HFFc6 (cell line): ENCODE data around the gene CCDC86. TPM values are rescaled to one million over a fixed set of nuclear protein-coding genes. Genes with fewer than 3 reads are reported as not detected.

Source experiments
- DNase-seq: peaks from one replicate; pipeline ENCODE4 v3.0.0-alpha.2; 2018
- H3K27ac Mint-ChIP-seq: 2 replicates; pipeline ENCODE4 v1.8.0; 2020; ENCODE audit warnings: mild to moderate bottlenecking, mixed read lengths
- H3K27me3 Mint-ChIP-seq: 2 replicates; pipeline ENCODE4 v1.8.0; 2021; ENCODE audit warnings: mild to moderate bottlenecking, moderate library complexity, mixed read lengths; ENCODE audit not compliant: insufficient read depth
- H3K36me3 Mint-ChIP-seq: 2 replicates; pipeline ENCODE4 v1.8.0; 2021; ENCODE audit warnings: low read depth, mixed read lengths
- H3K4me1 Mint-ChIP-seq: 2 replicates; pipeline ENCODE4 v1.8.0; 2020; ENCODE audit warnings: low read depth, mixed read lengths
- H3K4me3 Mint-ChIP-seq: 2 replicates; pipeline ENCODE4 v1.8.0; 2020; ENCODE audit warnings: mild to moderate bottlenecking, moderate library complexity, mixed read lengths
- H3K9me3 Mint-ChIP-seq: 2 replicates; pipeline ENCODE4 v1.8.0; 2020; ENCODE audit warnings: mild to moderate bottlenecking, mixed read lengths
- total RNA-seq, 6 experiments: library from RNA; stranded (reverse); fragmentation: NEBNext Ultra II Directional; extraction: Animal tissue kit (Norgen Biotek cat#: 25700); gene quantifications; 2 replicates in 1 of 6; 3 replicates in 5 of 6; pipeline ENCODE4 v1.2.3, GENCODE V29; 2021
- TF ChIP-seq, protein P1 (sequence below): fragments of 200-600 bp; sonication (generic); IDR thresholded peaks from 2 replicates; pipeline ENCODE4 v1.5.0; 2021; ENCODE audit warnings: antibody characterized with exemption, mild to moderate bottlenecking

Gene CCDC86
- total RNA-seq, 6 experiments from 2014 or later = 45.4 to 66.3 (median 54.4) TPM

DNA sequence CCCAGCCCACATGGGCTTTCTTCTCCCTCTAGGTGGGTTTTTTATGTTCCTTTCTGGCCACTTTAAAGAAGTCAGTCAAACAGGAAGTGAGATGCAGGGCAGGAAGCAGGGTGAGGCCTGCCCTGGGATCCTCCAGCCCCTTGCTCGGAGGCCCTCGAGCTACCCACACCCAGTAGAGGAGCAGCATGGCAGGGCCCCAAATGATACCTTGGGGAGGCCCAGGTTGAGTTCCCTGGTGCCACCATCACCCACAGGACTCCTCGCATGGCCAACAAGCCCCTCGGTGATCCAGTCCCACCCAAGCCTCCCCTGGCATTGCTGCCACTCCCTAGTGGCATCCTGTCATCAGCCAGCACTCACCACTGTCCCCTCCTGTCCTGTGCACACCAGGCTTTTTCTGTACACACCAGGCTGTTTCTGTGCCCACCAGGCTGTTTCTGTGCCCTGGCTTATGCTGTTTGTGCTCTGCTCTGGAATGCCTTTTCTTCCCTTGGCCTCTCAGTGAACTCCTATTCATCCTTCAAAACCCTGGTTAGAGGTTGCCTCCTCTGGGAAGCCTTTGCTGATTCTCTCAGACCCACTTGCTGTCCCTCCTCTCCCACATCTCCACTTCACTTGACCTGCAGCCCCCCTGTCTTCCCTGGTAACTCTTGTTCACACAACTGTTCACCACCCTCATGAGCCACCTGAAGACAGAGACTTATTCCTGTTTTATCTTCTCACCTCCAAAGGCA, 17.0 kb downstream of the CCDC86 start:
- Mint-ChIP-seq H3K27ac (peak overlapping the region; percentile 27; the same call in 1 of the 2 replicates), H3K27me3 (peaks cover 13% of the 10 kb centered on the region), H3K4me3 (no peak overlapping the region), H3K36me3 (no peaks in the 10 kb centered on the region), H3K9me3 (no peaks in the 10 kb centered on the region), H3K4me1 (peaks cover 24% of the 10 kb centered on the region)
- DNase-seq = no peak
- TF ChIP-seq, protein P1, sequence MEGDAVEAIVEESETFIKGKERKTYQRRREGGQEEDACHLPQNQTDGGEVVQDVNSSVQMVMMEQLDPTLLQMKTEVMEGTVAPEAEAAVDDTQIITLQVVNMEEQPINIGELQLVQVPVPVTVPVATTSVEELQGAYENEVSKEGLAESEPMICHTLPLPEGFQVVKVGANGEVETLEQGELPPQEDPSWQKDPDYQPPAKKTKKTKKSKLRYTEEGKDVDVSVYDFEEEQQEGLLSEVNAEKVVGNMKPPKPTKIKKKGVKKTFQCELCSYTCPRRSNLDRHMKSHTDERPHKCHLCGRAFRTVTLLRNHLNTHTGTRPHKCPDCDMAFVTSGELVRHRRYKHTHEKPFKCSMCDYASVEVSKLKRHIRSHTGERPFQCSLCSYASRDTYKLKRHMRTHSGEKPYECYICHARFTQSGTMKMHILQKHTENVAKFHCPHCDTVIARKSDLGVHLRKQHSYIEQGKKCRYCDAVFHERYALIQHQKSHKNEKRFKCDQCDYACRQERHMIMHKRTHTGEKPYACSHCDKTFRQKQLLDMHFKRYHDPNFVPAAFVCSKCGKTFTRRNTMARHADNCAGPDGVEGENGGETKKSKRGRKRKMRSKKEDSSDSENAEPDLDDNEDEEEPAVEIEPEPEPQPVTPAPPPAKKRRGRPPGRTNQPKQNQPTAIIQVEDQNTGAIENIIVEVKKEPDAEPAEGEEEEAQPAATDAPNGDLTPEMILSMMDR = no peak

DNA sequence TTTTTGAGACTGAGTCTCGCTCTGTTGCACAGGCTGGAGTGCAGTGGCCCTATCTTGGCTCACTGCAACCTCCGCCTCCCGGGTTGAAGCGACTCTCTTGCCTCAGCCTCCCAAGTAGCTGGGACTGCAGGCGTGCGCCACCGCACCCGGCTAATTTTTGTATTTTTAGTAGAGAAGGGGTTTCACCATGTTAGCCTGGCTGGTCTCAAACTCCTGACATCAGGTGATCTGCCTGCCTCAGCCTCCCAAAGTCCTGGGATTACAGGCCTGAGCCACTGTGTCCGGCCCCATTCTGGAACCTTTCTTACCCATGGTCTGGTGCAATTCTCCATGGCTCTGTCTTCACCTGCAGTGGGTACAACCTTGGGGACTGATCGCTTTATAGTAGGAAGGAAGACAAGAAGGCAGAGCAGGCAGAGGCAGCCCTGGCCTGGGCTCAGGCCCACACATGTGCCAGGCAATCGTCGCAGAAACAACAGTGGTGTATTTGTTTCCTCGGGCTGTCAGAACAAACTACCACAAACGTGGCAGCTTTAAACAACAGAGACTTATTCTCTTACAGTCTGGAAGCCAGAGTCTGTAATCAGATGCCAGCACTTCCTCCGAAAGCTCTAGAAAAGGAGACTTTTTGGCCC, 17.8 kb downstream of the CCDC86 start:
- TF ChIP-seq, protein P1 = no peak
- no peak overlapping the region for H3K27ac Mint-ChIP-seq
- H3K4me3 Mint-ChIP-seq = no peak overlapping the region
- no peaks in the 10 kb centered on the region for H3K9me3 Mint-ChIP-seq
- no peak for DNase-seq
- H3K36me3 Mint-ChIP-seq = no peaks in the 10 kb centered on the region
- H3K27me3 Mint-ChIP-seq = peaks cover 16% of the 10 kb centered on the region
- peaks cover 24% of the 10 kb centered on the region for H3K4me1 Mint-ChIP-seq

DNA sequence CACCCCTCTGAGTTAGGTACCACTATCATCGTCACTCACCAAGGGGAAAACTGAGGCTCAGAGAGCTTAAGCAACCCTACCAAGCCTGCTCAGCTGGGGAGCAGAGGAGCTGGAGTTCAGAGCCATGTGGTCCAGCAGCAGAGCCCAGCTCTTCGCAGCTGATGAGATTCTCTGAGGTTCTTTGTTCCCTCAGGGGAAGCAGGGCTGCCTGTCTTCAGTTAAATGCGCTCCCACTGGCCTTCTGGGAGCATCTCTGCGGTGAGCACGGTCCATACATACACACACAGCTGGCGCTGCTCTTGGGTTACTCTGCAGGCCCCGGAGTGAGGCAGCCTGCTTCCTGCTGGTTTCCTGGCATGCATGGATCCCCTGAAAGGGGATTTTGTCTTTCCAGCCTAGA, 19.0 kb downstream of the CCDC86 start:
- Mint-ChIP-seq H3K4me3 (no peak overlapping the region), H3K27me3 (peaks cover 25% of the 10 kb centered on the region), H3K36me3 (no peaks in the 10 kb centered on the region), H3K9me3 (no peaks in the 10 kb centered on the region), H3K27ac (no peak overlapping the region), H3K4me1 (peaks cover 19% of the 10 kb centered on the region)
- TF ChIP-seq, protein P1 = no peak
- no peak for DNase-seq

DNA sequence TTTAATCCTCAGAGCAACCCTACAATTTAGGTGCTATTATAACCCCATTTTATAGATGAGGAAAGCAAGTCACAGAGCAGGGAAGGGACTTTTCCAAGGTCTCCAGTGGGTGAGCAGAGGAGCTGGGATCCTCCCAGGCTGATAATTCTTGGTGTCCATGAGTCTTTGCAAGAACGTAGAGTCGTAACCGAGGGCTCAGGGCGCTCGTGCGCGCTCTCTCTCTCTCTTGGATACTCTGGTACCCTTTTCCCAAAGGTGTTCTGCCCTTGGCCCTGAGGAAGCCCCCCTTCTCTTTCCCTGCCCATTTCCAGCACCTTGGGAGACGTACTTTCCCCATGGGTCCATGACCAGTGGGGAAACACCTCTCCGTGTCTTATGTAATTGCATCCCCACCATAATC, 20.3 kb downstream of the CCDC86 start:
- Mint-ChIP-seq H3K27me3 (peaks cover 25% of the 10 kb centered on the region), H3K4me1 (peaks cover 19% of the 10 kb centered on the region), H3K4me3 (no peak overlapping the region), H3K9me3 (no peaks in the 10 kb centered on the region), H3K27ac (no peak overlapping the region), H3K36me3 (no peaks in the 10 kb centered on the region)
- TF ChIP-seq, protein P1 = no peak
- no peak for DNase-seq

DNA sequence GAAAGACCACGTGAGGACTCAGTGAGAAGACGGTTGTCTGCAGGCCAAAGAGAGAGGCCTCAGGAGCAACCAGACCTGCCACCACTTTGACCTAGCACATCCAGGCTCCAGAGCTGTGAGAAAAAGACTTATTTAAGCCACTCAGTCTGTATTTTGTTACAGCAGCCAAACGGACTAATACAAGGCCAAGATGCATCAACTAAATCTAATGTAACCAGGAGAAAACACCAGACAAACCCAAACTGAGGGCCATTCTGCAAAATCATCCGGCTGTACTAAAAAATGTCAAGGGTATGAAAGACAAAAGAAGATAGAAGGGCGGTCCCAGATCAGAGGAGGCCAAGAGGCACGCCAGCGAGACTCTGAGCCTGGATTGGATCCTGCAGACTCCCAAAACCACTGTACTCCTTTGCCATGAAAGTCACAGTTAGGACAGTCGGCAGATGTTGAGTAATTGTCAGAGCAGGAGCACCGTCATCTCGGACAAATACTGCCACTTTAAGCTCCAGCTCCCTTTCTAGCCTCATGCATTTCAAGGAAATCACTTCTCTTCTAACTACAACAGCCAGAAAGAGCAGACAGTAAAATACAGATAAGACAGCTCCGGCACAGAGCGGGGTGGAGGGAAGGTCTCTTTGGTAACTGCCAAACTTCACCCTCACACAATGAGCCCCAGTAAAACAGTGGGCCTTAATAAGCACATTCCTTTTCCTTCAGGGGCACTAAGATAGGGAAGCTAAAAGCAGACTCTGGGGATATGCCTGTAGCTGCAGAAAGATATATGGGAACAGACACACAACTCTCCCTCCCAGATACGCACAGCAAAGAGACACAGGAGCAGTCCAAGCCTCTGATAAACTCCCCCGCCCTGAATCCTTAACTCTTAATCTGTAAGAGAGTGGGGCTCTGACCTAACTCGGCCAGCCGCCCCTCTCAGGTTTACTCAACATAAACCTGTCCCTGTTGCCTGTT, 21.9 kb downstream of the CCDC86 start:
- Mint-ChIP-seq H3K9me3 (no peaks in the 10 kb centered on the region), H3K4me1 (peaks cover 5% of the 10 kb centered on the region), H3K27ac (no peak overlapping the region), H3K4me3 (no peak overlapping the region), H3K36me3 (no peaks in the 10 kb centered on the region), H3K27me3 (peaks cover 25% of the 10 kb centered on the region)
- TF ChIP-seq, protein P1 = no peak
- DNase-seq = no peak
